Stimulated activated naive CD4-positive, alpha-beta T cell (primary cell): ENCODE measurements around the gene IL4R.
"Not testable (repeated sequence)": the region's sequence is repeated elsewhere in the genome, so short reads cannot be mapped to it uniquely, and the experiment has no call there.

Experiments used
- DNase-seq, 6 experiments: peaks; one replicate each; lab custom pipeline; 2025; lab: John Stamatoyannopoulos, UW

The IL4R gene

DNA sequence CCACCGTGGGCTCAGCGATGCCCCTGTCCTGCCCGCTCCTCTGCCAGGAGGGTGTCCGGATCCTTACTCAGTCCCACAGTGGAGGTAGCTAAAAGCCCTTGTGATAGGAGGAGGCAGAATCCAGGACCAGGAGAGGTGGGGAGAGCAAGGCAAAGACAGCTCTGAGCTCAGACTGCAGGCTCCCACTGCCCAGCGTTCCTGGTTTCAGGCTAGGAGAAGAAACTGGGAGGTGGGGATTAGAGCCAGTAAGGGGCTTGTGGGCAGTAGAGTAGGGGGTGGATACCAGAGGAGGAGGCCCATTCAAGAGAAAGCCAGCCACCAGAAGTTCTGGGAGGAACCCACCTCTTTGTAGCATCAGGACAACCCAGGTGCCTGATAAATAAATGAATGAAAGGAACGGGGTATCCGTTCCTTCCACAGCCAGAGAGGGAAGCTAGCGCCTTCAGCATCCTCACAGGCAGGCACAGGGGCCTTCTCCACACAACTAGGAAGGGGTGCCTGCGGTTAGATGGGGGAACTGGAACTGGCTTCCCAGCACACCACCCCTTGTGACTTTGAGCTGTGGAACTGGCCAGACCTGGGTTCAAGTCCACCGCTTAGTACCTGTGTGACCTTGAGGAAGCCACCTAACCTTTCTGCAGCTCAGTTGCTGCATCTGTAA, 90.5 kb downstream of the IL4R start:
- DNase-seq, result peak in 1 of 6 experiments; percentile 20

DNA sequence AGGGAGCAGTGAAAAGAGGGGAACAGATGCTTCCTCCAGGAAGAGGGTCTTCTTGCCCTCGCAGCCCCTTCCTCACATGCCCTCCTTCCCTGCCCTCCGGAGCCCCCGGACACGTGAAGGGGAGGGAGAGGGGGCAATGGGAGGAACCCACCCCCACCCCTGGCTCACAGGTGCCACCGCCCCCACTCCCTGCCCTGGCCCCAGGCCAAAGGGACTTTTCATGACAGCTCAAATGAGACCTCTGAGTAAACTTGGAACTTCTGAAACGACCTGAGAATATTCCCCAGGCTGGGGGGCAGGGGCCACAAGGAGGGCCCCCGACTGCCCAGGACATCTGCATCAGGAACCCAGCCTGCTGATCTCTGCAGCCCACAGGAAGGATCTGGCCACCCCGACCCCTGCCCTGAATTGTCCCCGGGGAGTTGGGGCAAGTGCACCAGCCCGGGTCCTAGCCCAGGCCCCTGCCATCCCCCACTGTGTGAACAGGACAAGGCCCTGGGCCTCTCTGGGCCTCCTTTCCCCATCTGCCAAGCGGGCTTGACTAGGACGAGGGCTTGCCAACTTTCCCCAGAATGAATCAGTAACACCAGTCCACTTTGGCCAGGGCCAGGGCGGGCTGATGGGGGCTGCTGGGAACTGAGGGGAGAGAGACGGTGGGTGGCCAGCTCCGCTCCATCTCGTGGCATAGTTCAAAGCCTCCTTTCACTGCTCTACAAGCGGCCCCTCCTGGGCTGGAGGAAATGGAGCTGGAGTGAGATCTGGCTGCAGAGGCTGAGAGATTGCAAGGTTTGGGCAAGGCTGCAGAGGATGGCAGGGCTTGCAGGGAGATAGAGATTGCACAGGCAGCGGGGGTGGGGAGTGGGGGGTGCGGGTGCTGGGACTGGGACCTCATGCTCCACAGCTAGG, 92.0 kb downstream of the IL4R start:
- DNase-seq, result peak in 5 of 6 experiments; percentile 22 to 45 (median 33)

DNA sequence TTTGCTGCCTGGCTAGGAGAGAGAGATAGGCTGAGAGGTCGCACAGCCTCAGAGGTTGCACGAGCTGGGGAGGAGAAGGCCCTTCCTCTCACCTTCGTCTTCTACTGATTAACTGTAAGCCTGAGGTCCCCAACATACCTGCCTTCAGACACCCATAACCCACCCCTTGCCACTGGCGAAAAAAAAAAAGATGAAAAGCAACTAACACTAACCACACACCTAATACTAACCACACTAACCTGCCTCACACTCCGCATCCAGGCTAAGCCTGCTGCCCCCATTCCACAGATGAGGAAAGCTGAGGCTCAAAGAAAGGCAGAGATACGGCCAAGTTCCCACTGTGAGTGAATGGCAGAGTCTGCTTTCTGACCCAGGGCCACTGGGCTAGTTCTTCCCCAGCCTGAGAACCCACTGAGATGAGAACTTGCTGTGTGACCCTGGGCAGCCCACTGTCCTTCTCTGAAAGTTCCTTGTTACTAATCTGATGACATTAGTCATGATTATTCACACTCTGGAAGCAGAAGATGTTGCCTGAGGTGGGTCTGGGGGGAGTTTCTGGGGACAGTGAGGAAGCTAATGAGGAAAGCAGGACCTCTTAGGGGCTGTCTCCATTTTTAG, 92.8 kb downstream of the IL4R start:
- peak in 1 of 6 experiments; percentile 38 for DNase-seq

DNA sequence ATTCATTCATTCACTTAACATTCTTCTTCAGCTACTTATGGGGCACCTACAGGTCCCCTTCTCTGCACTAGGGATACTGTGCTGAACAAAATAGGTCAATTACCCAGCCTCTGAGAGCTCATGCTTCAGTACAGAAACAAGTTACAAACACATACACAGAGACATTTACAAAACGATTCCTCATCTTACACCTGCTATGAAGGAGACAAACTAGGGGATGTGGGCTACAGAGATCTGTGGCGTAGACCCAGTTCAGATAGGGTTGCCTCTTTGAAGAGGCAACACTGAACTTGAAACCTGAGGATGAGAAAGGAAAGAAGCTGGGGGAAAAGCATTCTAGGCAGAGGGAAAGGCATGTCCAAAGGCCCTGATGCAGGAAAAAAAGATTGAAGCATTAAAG, 93.4 kb downstream of the IL4R start:
- peak in 3 of 6 experiments; percentile 34 to 54 (median 49) for DNase-seq

DNA sequence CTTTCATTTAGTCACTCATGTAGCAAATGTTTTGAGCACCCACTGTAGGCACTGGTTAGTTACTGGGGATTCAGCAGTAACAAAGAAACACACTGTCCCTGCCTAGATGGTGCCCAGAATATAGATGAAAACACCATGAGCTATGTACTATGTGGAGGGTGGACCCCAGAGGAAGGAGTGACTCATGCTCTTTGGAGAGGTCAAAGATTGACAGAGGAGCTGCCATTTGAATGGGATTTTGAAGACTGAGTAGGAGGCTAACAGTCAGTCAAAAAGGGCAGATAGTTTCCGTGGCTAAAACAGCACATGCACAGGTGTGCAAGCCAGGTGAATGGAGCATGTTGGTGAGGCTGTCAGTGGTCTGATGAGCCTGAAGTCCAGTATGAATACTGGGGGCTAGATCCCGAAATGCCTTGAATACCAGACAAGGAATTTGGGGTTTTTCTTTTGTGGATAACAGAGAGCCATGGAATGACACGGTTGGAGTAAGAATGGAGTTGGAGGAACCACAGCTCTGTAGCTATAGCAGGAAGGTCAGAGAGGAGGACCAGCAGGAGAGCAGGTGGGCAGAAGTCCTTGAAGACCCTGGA, 94.3 kb downstream of the IL4R start:
- no peak for DNase-seq

DNA sequence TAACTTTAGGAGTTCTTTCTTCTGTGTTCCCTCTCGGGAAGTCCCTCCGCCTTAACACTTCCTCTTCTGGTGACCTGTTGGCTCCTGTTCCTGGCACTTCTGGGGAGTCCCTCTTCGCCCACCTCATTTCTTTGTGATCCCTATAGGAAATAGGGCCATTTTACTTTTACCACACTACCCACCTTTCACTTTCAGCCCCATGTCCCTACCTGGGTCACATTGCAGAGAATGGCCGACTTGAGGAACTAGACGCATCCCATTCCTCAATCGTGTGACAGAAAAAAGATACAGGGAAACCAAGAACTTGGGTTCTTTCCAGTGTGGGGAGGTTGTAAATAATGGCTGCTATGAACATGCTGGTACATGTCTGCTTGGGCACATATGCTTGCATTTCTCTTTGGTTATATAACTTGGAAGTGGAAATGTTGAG, 94.8 kb downstream of the IL4R start:
- no peak for DNase-seq

DNA sequence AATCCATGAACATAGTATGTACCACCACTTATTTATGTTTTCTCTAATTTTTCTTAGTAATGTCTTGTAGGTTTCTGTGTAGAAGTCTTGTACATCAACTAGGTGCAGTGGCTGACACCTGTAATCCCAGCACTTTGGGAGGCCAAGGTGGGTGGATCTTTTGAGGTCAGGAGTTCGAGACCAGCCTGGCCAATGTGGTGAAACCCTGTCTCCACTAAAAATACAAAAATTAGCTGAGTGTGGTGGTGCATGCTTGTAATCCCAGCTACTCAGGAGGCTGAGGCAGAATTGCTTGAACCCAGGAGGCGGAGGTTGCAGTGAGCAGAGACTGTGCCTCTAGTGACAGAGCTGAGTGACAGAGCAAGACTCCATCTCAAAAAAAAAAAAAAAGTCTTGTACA, 96.2 kb downstream of the IL4R start:
- not testable (repeated sequence) for DNase-seq

DNA sequence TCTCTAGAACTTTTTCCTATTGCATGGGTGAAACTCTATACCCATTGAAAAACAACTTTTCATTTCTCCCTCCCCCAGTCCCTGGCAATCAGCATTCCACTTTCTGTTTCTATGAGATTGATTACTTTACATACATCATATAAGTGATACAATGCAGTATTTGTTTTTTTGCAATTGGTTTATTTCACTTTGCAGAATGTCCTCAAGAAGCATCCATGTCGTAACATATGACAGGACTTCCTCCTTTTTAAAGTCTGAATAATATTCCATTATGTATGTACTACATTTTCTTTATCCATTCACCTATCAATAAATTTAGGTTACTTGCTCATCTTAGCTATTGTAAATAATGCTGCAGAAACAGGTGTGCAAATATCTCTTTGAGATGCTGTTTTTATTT, 97.0 kb downstream of the IL4R start:
- DNase-seq, result no peak

DNA sequence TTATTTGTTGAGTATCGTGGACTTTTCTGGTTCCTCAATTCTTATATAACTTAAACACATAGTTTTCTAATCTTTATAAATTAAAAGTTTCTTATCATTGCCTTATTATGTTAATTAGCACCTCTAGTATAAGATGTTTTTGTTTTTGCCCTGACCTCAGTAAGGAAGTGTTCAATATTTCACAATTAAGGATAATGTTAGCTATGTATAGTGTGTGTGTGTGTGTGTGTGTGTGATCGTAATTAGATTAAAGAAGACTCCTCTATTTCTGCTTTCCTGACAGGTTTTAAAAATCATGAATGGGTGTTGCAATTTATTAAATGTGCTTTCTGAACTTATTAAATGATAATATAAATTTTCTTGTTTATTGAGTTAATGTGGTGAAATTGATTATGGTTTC, 100.2 kb downstream of the IL4R start:
- DNase-seq, result no peak
